Testis (tissue), 3 donors: Measurements from ENCODE around the gene ADAMTS10. TPM values are rescaled to one million over a fixed set of nuclear protein-coding genes. Genes with fewer than 3 reads are reported as not detected.
"Not testable (repeated sequence)": the region's sequence is repeated elsewhere in the genome, so short reads cannot be mapped to it uniquely, and the experiment has no call there.

Source experiments
- DNase-seq: peaks from one replicate; pipeline ENCODE4 v3.0.0-alpha.2; 2019
- H3K27ac ChIP-seq, 2 donors: fragments of 200-600 bp; sonication (generic); one replicate each; pipeline ENCODE4 v1.5.1; 2019
- H3K27me3 ChIP-seq: fragments of 200-600 bp; sonication (generic); one replicate; pipeline ENCODE4 v1.5.1; 2019
- H3K36me3 ChIP-seq: fragments of 200-600 bp; sonication (generic); one replicate; pipeline ENCODE4 v1.5.1; 2017; ENCODE audit warnings: low read depth; ENCODE audit errors: missing control alignments
- H3K4me1 ChIP-seq: fragments of 200-600 bp; sonication (generic); one replicate; pipeline ENCODE4 v1.5.1; 2019
- H3K4me3 ChIP-seq, 2 donors: fragments of 200-600 bp; sonication (generic); one replicate each; pipeline ENCODE4 v1.5.1; 2017 to 2019
- H3K9me3 ChIP-seq: fragments of 200-600 bp; sonication (generic); one replicate; pipeline ENCODE4 v1.5.1; 2017
- POLR2A ChIP-seq: fragments of 450-650 bp; IDR thresholded peaks from one replicate; pipeline ENCODE4 v1.6.1; 2017; ENCODE audit warnings: antibody characterized with exemption, mild to moderate bottlenecking, moderate library complexity
- WGBS, 2 donors: methylation state at CpG; one replicate each; pipeline ENCODE4 v1.1.5; 2018; 5-methylcytosine and 5-hydroxymethylcytosine counted together
- intact Hi-C: fragments of 100-400 bp; cut with DNase I; formaldehyde crosslinking; loops from one replicate; pipeline ENCODE4 v1.15.1; 2023; ENCODE audit warnings: low total_unique reads
- polyA plus RNA-seq: library from polyadenylated mRNA; stranded (reverse); fragments of 350-450 nt; fragmentation: Illumina TruSeq; extraction: RNeasy Lipid Tissue Mini Kit (QIAGEN cat#74804); gene quantifications from one replicate; pipeline ENCODE4 v1.2.3, GENCODE V29; 2014; ENCODE audit warnings: low read depth, low replicate concordance; ENCODE audit not compliant: insufficient read depth
- total RNA-seq, 2 donors: library from RNA; depleted of rRNA; stranded (reverse); fragments of >200 nt; gene quantifications; one replicate each; pipeline ENCODE4 v1.2.3, GENCODE V29; 2016
- TF ChIP-seq, protein P1 (sequence below), 3 experiments: fragments of 450-650 bp in 2 of 3; fragments of 200-600 bp in 1 of 3; sonication (generic) in 1 of 3; IDR thresholded peaks; one replicate each; pipeline ENCODE4 v1.5.1; 2016 to 2019; ENCODE audit warnings: antibody characterized with exemption in 3 of 3, mild to moderate bottlenecking in 2 of 3, moderate library complexity in 1 of 3

The ADAMTS10 gene
- total and polyA plus RNA-seq, 3 donors from 2014 or later: 7.2 to 31.9 (median 27.9) TPM

DNA sequence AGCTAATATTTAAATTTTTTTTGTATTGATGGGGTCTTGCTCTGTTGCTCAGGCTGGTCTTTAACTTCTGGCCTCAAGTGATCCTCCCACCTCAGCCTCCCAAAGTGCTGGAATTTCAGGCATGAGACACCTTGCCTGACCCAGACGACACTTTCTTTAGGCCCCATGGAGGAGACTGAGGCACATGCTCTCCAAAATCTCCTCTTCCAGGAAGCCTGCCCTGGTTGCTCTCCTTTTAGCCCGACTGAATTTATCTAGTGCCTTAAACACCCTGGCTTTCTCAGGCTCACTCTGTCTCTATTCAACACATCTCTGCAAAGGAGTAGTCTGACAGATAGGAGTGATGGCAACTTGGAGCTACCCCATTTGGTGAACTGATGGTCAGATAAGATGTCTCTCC is 52.2 kb downstream of the ADAMTS10 start:
- Histone ChIP-seq H3K4me1 (no peaks in the 10 kb centered on the region), H3K36me3 (no peaks in the 10 kb centered on the region), H3K4me3 (no peak overlapping the region), H3K27me3 (no peaks in the 10 kb centered on the region), H3K27ac (no peak overlapping the region), H3K9me3 (no peaks in the 10 kb centered on the region)
- no peak for DNase-seq
- 72 to 81% methylated on average over 2 of the region's 2 CpGs for WGBS, 2 donors
- TF ChIP-seq POLR2A: no peak
- TF ChIP-seq, protein P1, sequence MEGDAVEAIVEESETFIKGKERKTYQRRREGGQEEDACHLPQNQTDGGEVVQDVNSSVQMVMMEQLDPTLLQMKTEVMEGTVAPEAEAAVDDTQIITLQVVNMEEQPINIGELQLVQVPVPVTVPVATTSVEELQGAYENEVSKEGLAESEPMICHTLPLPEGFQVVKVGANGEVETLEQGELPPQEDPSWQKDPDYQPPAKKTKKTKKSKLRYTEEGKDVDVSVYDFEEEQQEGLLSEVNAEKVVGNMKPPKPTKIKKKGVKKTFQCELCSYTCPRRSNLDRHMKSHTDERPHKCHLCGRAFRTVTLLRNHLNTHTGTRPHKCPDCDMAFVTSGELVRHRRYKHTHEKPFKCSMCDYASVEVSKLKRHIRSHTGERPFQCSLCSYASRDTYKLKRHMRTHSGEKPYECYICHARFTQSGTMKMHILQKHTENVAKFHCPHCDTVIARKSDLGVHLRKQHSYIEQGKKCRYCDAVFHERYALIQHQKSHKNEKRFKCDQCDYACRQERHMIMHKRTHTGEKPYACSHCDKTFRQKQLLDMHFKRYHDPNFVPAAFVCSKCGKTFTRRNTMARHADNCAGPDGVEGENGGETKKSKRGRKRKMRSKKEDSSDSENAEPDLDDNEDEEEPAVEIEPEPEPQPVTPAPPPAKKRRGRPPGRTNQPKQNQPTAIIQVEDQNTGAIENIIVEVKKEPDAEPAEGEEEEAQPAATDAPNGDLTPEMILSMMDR (IDR thresholded peaks at IDR 0.05): no peak
- intact Hi-C loops: no loop called here

DNA sequence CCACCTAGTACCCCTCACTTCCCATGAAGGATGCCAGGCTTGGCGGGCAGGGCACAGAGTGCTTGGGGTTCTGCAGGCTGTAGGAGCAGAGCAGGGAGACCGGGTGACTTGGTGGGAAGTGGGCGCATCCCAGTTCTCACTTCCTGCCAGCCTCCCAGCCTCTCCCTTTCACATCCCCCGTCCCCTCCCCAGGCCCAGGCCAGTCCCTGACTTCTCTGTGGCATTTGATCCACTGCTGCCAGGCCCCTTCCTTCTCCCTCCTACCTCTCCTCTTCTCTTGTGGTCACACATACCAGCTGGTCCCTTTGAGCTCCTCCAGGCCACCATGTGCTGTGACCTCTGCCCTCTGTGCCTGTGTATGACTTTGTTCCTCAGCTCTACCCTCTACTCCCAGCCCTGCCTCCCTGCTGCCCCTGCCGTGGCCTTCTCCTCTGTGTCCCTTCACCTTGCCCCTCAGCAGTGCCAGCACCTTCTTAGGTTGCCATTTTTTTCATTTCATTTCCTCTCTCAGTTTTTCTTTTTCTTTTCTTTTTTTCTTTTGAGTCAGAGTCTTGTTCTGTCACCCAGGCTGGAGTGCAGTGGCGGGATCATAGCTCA is 52.8 kb downstream of the ADAMTS10 start:
- DNase-seq: no peak
- Histone ChIP-seq H3K4me3 (no peak overlapping the region), H3K4me1 (no peaks in the 10 kb centered on the region), H3K36me3 (no peaks in the 10 kb centered on the region), H3K27ac (no peak overlapping the region), H3K9me3 (no peaks in the 10 kb centered on the region), H3K27me3 (no peaks in the 10 kb centered on the region)
- intact Hi-C loops: no loop called here
- TF ChIP-seq, protein P1 (IDR thresholded peaks at IDR 0.05): no peak
- no peak for TF ChIP-seq POLR2A
- 85 to 86% methylated on average over 6 of the region's 6 CpGs for WGBS, 2 donors

- DNase-seq, intact Hi-C loops, H3K27ac ChIP-seq, H3K27me3 ChIP-seq, H3K9me3 ChIP-seq, H3K4me1 ChIP-seq, H3K36me3 ChIP-seq, H3K4me3 ChIP-seq: not testable (repeated sequence)
- WGBS, 2 donors: 87 to 97% methylated on average over 4 to 7 of the region's 7 CpGs
These were observed 56.8 kb downstream of the ADAMTS10 start for GRCh38 chr19:8553729-8554128.

DNA sequence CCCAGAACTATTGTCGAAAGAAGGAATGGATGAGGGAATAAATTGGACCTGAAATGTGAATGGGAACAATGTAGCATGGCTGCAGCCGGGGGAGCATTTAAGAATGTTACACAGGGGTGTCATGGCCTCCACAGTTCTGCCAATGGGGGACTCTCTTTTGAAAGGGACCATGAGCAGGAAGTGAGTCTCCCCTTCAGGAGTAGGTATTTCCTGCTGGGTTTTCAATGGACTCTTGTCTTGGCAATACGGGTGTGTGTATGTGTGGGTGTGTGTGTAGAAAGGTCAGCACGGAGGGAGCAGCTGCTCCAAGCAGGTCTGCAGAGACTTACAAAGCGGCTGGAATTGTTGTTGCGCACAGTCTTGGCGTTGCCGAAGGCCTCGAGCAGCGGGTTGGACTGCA is 57.7 kb downstream of the ADAMTS10 start:
- TF ChIP-seq POLR2A: no peak
- TF ChIP-seq, protein P1 (IDR thresholded peaks at IDR 0.05): no peak
- Histone ChIP-seq H3K4me3 (no peak overlapping the region), H3K4me1 (no peaks in the 10 kb centered on the region), H3K27ac (no peak overlapping the region), H3K36me3 (no peaks in the 10 kb centered on the region), H3K27me3 (no peaks in the 10 kb centered on the region), H3K9me3 (no peaks in the 10 kb centered on the region)
- intact Hi-C loops: no loop called here
- peak; percentile 42 for DNase-seq
- WGBS, 2 donors: 73 to 79% methylated on average over 10 of the region's 10 CpGs

- H3K36me3 ChIP-seq: no peaks in the 10 kb centered on the region
- no peak for DNase-seq
- H3K4me1 ChIP-seq: no peaks in the 10 kb centered on the region
- intact Hi-C loops: no loop called here
- no peak overlapping the region for H3K27ac ChIP-seq
- no peak for TF ChIP-seq POLR2A
- TF ChIP-seq, protein P1 (IDR thresholded peaks at IDR 0.05): no peak
- H3K4me3 ChIP-seq: no peak overlapping the region
- H3K27me3 ChIP-seq: no peaks in the 10 kb centered on the region
- WGBS, 2 donors: 93 to 100% methylated on average over 6 to 15 of the region's 15 CpGs
- H3K9me3 ChIP-seq: no peaks in the 10 kb centered on the region
These were observed 60.4 kb downstream of the ADAMTS10 start for GRCh38 chr19:8550070-8550469.
